Stimulated activated CD4-positive, alpha-beta T cell treated with anti-CD3 and anti-CD28 coated beads, Interleukin-1b, Interleukin-23, amount 100 ng/mL, for 4 hours (primary cell): ENCODE results near the gene EFHC1.
"Not testable (repeated sequence)": the region's sequence is repeated elsewhere in the genome, so short reads cannot be mapped to it uniquely, and the experiment has no call there.

Source experiments
- DNase-seq, 2 donors: peaks; one replicate each; pipeline ENCODE4 v3.0.0-alpha.2; 2020; ENCODE audit warnings: low read depth in 2 of 2

The EFHC1 gene

DNA sequence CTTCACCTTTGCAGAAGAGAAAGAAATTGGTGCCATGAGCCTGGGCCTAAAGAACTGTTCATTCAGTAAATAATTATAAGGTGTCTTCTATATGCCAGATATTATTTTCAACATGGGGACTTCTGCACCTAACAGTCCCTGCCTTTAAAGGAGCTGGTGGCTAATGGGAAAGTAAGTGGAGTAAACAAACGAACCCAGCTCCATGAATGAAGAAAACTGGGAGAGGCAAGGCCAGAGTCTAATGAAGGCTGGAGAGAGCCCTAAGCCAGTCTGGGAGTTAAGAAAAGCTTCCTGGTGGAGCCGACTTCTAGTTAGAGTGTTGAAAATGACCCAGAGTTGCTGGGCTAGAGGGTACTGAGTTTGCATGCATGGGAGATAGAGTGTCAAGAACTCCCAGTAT is 24.2 kb upstream of the EFHC1 start:
- no peak for DNase-seq

GRCh38 chr6:52399511-52400312 is 20.4 kb upstream of the EFHC1 start:
- no peak for DNase-seq

DNA sequence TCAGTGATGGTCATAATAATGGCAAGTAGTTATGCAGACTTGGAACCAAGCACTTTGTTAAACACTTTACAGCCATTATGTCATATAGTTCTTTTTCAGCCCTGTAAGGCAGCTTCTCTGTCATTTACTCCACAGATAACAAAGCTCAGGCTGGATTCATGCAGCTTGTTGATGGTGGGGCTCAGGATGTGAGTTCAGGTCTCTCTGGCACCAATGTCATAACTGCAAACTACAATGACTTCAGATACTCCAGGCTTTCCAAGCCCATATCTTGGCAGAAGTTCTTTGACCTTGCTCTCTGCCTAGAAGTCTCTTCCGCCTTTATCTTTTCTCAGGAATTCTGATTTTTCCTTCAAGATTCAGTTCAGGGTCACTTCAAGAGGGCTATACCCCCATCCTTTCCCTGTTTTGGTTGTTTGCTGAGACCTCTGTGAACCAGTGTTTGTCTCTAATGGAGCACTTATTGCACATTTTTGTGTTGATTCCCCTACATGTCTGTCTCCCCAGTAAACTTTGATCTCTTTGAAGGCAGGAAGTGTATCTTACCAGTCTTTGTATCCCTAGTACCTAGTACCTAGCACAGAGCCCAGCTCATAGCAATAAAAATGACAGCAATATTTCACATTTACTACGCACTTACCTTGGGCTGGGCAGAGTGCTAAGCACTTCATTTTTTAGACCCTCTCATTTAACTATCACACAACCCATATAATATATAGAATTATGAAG is 19.7 kb upstream of the EFHC1 start:
- no peak for DNase-seq

GRCh38 chr6:52403086-52403485 is 17.1 kb upstream of the EFHC1 start:
- DNase-seq = no peak

GRCh38 chr6:52403627-52404026 is 16.5 kb upstream of the EFHC1 start:
- DNase-seq = no peak

- DNase-seq = no peak
Observed at GRCh38 chr6:52405243-52405642, 14.9 kb upstream of the EFHC1 start.

GRCh38 chr6:52407467-52407866 is 12.7 kb upstream of the EFHC1 start:
- no peak for DNase-seq

DNA sequence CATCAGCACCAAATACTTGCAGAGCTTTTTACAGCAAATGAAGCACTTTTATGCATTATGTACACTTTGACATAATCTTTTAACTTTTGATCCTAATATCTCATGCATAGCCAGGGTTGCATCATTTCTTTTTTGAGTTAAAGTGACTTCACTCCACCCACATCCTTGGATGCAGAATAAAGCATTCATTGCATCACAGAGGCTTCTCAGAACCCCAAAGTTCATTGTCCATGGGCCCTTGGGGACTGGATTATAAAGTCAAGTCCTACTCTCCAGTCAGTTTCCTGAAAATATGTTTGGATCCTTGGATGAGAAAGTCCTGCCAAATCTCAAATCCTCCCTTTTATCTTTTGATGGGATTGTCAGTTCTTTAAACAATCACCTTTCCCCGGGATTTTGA is 10.6 kb upstream of the EFHC1 start:
- DNase-seq = no peak

DNA sequence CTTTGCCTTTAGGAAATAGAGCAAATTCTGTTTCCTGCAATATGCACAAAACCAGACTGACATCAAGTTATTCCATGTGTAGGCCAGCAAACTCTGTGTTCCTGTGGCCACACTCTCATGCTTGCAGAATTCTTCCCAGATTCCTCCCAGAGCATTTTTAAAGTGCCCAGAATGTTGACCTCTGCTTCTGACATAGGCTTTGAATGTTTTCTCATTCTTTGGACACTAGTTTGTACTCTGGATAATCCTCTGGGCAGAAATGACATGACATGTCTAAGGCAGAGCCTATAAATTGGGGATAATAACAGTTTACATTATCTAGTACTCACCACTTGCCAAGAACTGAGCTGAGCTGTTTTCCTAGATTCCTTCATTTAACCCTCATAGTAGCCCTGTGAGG is 9.2 kb upstream of the EFHC1 start:
- no peak for DNase-seq

DNA sequence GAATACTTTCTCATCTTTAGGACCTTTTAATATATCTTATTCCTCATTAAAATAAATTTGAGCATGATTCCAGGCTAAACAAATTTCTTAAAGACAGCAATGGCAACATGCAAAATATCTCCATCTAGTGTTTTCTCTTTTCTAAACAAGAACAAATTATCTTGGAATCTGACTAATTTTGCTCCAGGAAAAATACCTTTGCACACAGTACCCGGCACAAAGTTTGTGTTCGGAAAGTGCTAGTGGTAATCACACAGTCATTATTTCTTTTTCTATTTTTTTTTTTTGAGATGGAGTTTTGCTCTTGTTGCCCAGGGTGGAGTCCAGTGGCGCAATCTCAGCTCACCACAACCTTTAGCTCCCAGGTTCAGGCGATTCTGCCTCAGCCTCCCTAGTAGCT is 8.2 kb upstream of the EFHC1 start:
- DNase-seq = no peak

- no peak for DNase-seq
Observed at GRCh38 chr6:52415333-52415732, 4.8 kb upstream of the EFHC1 start.

DNA sequence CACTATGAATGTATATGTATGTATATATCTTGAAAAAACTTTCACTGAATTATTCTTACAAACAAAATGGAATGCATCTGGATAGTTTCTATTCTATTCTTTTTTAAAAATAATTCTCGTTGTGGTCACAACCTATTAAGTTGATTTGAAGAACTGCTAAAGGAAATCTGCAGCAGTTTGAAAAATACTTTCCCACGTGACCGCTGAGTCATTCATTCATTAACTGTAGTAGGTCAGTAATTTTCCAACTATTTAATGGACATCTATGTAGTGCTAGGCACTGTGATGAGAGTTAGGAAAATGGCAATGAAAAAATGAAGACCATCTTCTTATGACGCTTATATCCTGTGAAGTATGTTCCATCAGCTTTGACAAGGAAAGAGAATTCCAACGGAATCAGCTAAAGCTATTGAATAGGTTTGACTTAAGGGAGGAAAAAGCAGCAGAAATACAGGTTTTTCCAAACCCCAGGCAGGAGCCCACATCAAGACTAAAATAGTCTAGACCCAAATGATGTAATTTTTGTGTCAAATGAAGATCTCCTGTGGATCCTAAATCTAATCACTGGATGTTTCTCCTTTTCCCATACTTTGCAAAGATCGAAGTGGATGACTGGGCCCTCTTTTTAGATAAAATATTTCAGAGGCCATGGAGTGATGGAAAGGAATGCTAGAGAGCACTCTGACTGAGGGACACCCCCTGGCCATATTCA is 4.1 kb upstream of the EFHC1 start:
- DNase-seq = no peak

DNA sequence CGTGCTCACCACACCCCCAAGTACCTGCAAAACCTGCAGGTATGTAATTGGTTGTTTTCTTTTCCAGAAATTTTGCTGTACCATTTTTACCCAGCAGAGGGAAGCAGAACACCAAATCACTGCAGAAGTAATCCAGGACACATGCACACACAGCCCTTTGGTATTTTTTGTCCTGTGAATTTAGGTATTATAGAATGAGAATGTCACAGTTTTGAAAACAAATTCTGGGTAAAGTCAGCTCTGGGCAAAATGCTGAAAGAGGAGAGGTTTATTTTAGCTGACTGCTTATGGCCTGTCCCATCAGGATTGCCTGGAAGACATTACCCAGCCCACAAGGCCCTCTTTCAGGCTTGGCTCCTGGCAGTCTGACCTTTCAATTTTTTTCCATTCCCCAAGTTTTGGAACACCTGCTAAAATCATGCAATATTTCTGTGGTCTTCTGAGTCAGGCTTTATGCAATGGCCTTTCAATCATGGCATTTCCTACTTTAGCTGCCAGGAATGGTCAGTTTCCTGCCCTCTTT is 3.5 kb upstream of the EFHC1 start:
- peak in 1 of 2 donors; percentile 43 for DNase-seq

GRCh38 chr6:52417675-52418111 is 2.4 kb upstream of the EFHC1 start:
- DNase-seq = no peak

DNA sequence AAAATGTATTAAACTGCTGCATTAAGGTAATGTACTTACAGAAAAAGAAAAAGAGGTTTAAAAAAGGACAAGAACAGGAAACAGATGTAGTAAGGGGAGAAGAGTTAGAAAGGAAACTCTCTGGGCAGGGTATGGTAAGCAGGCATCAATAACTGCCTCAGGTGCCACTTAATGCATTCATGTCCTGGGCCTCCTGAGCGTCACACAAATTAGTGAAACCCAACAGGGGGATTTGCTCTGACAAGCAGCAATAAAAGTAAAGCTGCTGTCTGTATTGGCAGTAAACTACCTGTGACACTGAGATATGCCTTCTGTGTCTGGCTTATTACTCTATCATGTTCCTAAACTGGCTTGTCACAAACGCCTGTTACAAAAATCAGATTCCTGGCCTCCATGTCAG is 1.5 kb upstream of the EFHC1 start:
- DNase-seq = no peak

- DNase-seq = no peak
Observed at GRCh38 chr6:52420668-52421358, 671 bp downstream of the EFHC1 start.

DNA sequence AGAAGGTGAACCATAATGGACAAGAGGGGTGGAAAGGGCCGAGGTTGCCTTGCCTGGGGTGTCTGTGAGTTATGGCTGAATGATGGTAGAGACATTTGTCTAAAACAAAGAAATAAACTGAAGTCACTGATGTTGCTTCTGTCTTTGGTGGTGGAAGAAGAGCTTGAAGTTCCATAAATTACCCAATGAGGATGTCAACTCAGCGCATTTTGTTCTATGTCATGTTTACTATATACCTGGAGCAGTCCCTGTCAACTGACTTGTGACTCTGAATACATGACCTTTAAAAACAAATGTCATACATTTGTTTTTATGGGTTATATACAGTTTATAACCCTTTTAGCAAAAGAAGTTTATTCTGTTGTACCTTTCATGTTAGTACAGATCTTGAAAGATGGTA is 2.0 kb downstream of the EFHC1 start:
- DNase-seq = no peak

DNA sequence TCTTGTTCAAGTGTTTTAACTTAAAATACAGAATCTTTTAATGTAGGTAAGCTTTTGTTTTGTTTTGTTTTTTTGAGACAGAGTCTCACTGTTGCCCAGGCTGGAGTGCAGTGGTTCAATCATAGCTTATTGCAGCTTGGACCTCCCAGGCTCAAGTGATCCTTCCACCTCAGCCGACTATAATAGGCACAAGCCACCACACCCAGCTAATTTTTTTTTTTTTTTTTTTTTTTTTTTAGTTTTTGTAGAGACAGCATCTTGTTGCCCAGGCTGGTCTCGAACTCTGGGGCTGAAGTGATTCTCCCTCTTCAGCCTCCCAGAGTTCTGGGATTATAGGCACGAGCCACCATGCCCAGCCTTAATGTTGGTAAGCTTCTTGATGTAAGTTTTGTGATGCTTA is 3.3 kb downstream of the EFHC1 start:
- DNase-seq = no peak

DNA sequence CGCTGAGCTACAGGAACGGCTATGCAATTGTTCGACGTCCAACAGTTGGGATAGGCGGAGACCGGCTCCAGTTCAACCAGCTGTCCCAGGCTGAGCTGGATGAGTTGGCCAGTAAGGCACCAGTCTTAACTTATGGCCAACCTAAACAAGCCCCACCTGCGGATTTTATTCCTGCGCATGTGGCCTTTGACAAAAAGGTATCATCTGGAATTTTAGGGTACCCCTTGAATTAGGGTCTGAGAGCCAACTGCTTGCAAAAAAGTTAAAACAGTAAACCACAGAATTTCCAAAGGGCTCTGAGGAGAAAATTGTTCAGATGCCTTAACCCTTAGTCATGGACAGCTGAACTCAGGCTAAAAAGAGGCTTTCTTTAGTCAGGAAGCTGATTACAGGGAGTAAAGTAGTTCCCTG is 3.8 kb downstream of the EFHC1 start:
- no peak for DNase-seq

GRCh38 chr6:52424513-52424912 is 4.4 kb downstream of the EFHC1 start:
- no peak for DNase-seq

GRCh38 chr6:52426667-52427066 is 6.5 kb downstream of the EFHC1 start:
- DNase-seq = no peak

GRCh38 chr6:52433294-52433693 is 13.2 kb downstream of the EFHC1 start:
- DNase-seq = not testable (repeated sequence)
